ENCODE results near the gene RCC1.

DNA sequence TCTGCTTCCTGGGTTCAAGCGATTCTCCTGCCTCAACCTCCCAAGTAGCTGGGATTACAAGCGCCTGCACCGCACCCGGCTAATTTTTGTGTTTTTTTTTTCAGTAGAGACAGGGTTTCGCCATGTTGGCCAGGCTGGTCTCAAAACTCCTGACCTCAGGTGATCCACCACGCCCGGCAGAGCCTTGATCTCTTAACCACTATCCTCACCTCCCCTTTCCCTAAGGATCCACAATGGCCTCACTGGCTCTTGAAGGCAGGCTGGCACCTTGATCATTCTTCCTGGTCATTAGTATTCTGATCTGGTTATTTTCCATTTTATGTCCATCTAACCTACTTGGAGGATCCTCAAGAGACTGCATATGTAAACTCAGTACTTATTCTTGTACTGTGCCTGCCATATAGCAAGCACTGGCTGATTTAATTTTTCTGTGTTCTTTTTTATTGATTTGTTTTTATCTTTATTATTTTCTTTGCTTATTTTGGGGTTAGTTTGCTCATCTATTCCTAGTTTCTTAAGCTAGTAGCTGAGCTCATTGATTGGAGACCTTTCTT, 6.3 kb downstream of the RCC1 start:
- TF ChIP-seq POLR2A (IDR thresholded peaks at IDR 0.05; ENCODE audit: low read depth, low read length) (peak; percentile 87), EZH2 (IDR thresholded peaks at IDR 0.05; ENCODE audit: borderline replicate concordance, low read depth, low read length, severe bottlenecking) (no peak), MYC (IDR thresholded peaks at IDR 0.05; ENCODE audit: low read depth, low read length) (no peak)
- TF ChIP-seq, protein P1, sequence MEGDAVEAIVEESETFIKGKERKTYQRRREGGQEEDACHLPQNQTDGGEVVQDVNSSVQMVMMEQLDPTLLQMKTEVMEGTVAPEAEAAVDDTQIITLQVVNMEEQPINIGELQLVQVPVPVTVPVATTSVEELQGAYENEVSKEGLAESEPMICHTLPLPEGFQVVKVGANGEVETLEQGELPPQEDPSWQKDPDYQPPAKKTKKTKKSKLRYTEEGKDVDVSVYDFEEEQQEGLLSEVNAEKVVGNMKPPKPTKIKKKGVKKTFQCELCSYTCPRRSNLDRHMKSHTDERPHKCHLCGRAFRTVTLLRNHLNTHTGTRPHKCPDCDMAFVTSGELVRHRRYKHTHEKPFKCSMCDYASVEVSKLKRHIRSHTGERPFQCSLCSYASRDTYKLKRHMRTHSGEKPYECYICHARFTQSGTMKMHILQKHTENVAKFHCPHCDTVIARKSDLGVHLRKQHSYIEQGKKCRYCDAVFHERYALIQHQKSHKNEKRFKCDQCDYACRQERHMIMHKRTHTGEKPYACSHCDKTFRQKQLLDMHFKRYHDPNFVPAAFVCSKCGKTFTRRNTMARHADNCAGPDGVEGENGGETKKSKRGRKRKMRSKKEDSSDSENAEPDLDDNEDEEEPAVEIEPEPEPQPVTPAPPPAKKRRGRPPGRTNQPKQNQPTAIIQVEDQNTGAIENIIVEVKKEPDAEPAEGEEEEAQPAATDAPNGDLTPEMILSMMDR (IDR thresholded peaks at IDR 0.05; ENCODE audit: extremely low read depth in 1 of 2, insufficient read depth in 1 of 2, low read depth in 1 of 2, low read length in 2 of 2): no peak
- TF ChIP-seq, protein P2, sequence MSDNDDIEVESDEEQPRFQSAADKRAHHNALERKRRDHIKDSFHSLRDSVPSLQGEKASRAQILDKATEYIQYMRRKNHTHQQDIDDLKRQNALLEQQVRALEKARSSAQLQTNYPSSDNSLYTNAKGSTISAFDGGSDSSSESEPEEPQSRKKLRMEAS (IDR thresholded peaks at IDR 0.05; ENCODE audit: insufficient read depth, insufficient read length): no peak

All from endothelial cell of umbilical vein (primary cell).